Renal cortex interstitium (tissue), 15 donors: ENCODE results near the gene DNAH7. TPM values are rescaled to one million over a fixed set of nuclear protein-coding genes. Genes with fewer than 3 reads are reported as not detected.
A peak's percentile ranks its signal among the peaks of the same experiment; 100 is the strongest.
"Not testable (repeated sequence)": the region's sequence is repeated elsewhere in the genome, so short reads cannot be mapped to it uniquely, and the experiment has no call there.

ENCODE experiments used
- DNase-seq, 11 donors: peaks; one replicate each; pipeline ENCODE4 v3.0.0-alpha.2; 2013; ENCODE audit warnings: low read depth in 9 of 11, low spot score in 4 of 11; ENCODE audit errors: extremely low read depth in 1 of 11
- long read RNA-seq, 16 experiments: transcript quantifications; one replicate each; lab custom pipeline, GENCODE V29; 2026
- polyA plus RNA-seq, 3 donors: library from polyadenylated mRNA; unstranded; fragments of 120-200 nt; gene quantifications; one replicate each; pipeline ENCODE4 v1.2.1, GENCODE V29; 2013; ENCODE audit not compliant: insufficient read length in 3 of 3

The DNAH7 gene
- polyA plus RNA-seq: 1 to 10 TPM; 6.5 to 9.7 (median 8.9) TPM
- long read RNA-seq, donor 1: 0 reads
- long read RNA-seq, donor 2: 0 reads
- long read RNA-seq, donor 3: 0 reads
- long read RNA-seq, donor 4: 0 reads
- long read RNA-seq, donor 5: 0 reads
- long read RNA-seq, donor 6: 0 reads
- long read RNA-seq, donor 7: 0 reads
- long read RNA-seq, donor 8: 0 reads
- long read RNA-seq, donor 9: 0 reads
- long read RNA-seq, donor 10: 0 reads
- long read RNA-seq, donor 11: 0 reads
- long read RNA-seq, donor 12: 0 reads
- long read RNA-seq, donor 13: 0 reads
- long read RNA-seq, donor 14: 0 reads
- long read RNA-seq, donor 15: 0 reads
- long read RNA-seq, donor 16, partial matches to known transcripts: 7 of 7 reads
- long read RNA-seq, donor 16, other reads (novel, unspliced or antisense): 0 of 7 reads

GRCh38 chr2:196068271-196069209 is at the start of gene DNAH7:
Gene DNAH7 (minus strand): TSS chr2:196068837. CDS start chr2:196068711, 126 bp downstream.
- peak; percentile 63 to 85 (median 79) for DNase-seq

GRCh38 chr2:196117214-196117705 is 48.6 kb upstream of the DNAH7 start:
- no peak for DNase-seq

GRCh38 chr2:196113061-196113974 is 44.7 kb upstream of the DNAH7 start:
- peak in 2 of 11 donors; percentile 15 to 20 for DNase-seq

GRCh38 chr2:196112418-196113034 is 43.9 kb upstream of the DNAH7 start:
- DNase-seq: peak in 4 of 11 donors; percentile 23 to 57 (median 34)

GRCh38 chr2:196108604-196109003 is 40.0 kb upstream of the DNAH7 start:
- no peak for DNase-seq

GRCh38 chr2:196105951-196106350 is 37.3 kb upstream of the DNAH7 start:
- DNase-seq: no peak

- DNase-seq: no peak
These were observed 35.4 kb upstream of the DNAH7 start for GRCh38 chr2:196104066-196104465.

- no peak for DNase-seq
These were observed 35.0 kb upstream of the DNAH7 start for GRCh38 chr2:196103626-196104025.

GRCh38 chr2:196101325-196101991 is 32.8 kb upstream of the DNAH7 start:
- DNase-seq: no peak

- no peak for DNase-seq
These were observed 31.3 kb upstream of the DNAH7 start for GRCh38 chr2:196099916-196100315.

GRCh38 chr2:196097864-196098660 is 29.4 kb upstream of the DNAH7 start:
- DNase-seq: no peak

GRCh38 chr2:196096982-196097745 is 28.5 kb upstream of the DNAH7 start:
- DNase-seq: no peak

- DNase-seq: no peak
These were observed 27.6 kb upstream of the DNAH7 start for GRCh38 chr2:196096264-196096663.

GRCh38 chr2:196089448-196089847 is 20.8 kb upstream of the DNAH7 start:
- not testable (repeated sequence) for DNase-seq

- no peak for DNase-seq
These were observed 19.6 kb upstream of the DNAH7 start for GRCh38 chr2:196088203-196088602.
